ENCODE data around the gene GTF2H1.
"Not testable (repeated sequence)": the region's sequence is repeated elsewhere in the genome, so short reads cannot be mapped to it uniquely, and the experiment has no call there.

The GTF2H1 gene

GRCh38 chr11:18320617-18321016, 1.8 kb upstream of the GTF2H1 start:
- DNase-seq, result no peak

- DNase-seq, result no peak
These were observed 794 bp upstream of the GTF2H1 start for GRCh38 chr11:18321578-18321968.

- DNase-seq, result no peak
These were observed 627 bp downstream of the GTF2H1 start for GRCh38 chr11:18322818-18323570.

- DNase-seq, result not testable (repeated sequence)
These were observed 1.5 kb downstream of the GTF2H1 start for GRCh38 chr11:18323881-18324280.

DNA sequence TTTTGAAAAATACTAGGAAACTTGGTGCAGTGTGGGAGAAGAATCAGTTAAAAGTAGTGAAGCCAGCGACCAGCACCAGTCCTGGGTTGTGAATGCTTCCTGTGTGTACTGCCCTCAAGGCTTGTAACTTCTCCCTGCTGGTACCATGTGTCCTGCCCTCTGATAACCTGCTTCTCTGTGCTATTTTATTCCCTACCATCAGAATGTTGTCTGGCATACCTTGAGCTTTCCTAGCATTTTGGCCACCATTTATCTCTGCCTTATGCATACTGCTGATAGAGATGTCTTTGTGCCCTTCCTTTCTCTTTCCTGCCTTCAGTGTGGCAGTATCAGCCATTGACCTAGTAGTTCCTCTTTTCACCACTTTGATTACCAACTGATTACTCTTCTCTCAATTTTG, 2.0 kb downstream of the GTF2H1 start:
- no peak for DNase-seq

DNA sequence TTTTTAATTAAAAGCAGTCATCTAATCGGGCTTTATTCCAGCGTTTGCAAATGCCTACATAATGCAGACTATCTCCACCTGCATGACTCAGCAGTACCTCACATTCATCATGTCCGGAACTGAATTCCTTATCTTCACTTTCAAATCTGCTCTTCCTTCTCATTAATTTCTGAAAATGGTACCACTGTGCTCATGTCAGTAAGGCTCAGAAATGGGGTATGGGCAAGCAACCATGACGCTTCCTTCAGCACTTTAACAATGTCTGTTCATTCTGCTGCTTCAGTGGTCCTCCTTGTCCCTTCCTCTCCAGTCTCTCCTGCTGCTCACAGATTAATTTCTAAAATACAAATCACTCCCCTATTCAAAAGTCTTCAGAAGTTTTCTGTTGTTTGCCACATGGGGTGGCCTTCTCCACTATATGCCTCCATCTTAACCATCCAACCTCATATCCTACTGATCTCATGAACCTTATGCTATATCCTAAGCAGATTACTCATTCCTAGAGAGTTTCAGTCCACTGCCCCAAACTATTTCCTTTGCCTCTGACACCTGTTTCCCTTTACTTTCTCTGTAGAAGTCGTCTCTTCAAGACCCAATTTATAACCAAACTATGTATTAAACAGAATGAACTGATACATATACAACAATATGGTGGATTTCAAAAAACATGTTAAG, 7.0 kb downstream of the GTF2H1 start:
- no peak for DNase-seq

GRCh38 chr11:18330921-18331320, 8.6 kb downstream of the GTF2H1 start:
- DNase-seq, result no peak

GRCh38 chr11:18332302-18332701, 9.9 kb downstream of the GTF2H1 start:
- DNase-seq, result peak in 1 of 2 donors; percentile 7

DNA sequence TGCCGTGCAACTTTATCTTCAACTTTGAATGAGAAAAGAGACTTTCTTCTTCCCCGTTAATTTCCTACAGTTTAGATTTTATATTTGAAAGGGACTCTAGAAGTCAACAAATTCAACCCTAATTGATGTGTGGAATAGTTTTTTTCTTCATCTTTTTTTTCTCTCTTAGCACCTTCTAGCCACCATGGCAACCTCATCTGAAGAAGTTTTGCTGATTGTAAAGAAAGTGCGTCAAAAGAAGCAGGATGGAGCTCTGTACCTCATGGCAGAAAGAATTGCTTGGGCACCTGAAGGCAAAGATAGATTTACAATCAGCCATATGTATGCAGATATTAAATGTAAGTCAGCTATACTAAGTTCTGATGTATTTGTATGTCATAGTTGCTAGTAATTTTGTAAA, 10.5 kb downstream of the GTF2H1 start:
- no peak for DNase-seq

DNA sequence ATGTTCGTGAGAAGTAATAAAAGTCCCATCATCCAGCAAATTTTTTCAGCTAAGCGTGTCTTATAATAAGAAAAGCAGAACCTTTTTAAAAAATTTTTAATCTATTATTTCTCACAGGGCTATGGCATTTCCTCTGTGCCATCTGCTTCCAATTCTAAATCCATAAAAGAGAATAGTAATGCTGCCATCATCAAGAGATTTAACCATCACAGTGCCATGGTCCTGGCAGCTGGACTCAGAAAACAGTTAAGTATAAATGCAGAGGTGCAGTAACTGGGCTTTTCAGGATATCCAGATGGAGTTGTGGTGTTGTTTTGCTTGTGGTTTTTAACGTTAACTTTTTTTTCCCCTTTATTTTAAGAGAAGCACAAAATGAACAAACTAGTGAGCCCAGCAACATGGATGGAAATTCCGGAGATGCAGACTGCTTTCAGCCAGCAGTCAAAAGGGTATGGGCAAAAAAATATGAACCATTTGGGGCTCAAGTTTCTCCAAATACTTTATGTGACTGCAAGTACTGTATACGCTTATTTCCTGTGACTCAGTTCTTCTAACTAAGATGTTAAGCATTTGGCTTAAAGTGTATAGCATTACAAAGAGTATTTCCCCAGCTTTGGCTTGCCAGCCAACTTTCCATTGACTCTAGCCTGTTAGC, 25.2 kb downstream of the GTF2H1 start:
- no peak for DNase-seq

DNA sequence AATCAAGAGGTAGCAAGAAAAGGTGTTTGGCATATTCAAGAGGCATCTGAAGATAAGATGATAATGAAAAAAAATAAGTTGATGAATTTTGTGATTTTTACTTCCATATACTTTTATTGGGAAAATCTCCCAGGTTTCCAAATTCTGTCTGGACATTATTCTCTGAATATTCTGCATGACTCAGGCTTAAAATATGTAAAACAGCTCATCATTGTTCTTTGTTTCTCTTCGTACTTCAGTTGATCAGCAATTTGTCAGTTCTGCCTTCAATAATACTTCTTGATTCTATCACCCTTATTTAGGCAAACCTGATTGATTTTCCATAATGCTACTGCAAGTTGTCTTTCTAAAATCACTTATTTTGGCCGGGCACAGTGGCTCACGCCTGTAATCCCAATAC, 30.2 kb downstream of the GTF2H1 start:
- no peak for DNase-seq

DNA sequence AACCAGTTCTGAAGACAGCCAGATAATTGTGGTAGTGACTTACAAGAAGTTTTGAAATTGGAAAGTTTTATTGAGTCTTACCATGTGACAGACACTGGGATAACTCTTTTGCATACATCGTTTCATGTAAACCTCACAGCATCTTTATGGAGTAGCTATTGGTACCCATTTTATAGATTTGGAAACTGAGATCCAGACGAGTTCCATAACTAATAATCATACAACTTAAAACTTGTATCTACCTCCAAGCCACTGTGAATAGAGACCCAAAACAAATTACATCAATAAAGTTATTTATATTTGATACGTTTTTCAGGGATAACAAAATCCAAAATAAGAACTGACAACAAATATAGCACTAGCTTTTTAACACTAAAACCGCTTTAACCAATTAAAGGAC, 36.3 kb downstream of the GTF2H1 start:
- DNase-seq, result no peak

DNA sequence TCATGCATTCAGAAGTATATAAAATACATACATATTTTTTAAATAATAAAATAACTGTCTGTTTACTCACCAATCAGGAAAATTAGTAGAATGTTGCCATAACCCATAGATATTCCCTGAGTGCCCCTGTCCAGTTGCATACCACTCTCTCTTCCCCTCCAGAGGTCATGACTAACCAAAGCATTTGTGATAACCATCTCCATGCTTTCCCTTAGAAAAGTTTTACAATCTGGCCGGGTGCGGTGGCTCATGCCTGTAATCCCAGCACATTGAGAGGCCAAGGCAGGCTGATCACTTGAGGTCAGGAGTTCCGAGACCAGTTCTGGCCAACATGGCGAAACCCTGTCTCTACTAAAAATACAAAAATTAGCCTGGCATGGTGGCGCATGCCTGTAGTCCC, 38.8 kb downstream of the GTF2H1 start:
- DNase-seq, result no peak

- no peak for DNase-seq
These were observed 42.2 kb downstream of the GTF2H1 start for GRCh38 chr11:18364495-18365073.

DNA sequence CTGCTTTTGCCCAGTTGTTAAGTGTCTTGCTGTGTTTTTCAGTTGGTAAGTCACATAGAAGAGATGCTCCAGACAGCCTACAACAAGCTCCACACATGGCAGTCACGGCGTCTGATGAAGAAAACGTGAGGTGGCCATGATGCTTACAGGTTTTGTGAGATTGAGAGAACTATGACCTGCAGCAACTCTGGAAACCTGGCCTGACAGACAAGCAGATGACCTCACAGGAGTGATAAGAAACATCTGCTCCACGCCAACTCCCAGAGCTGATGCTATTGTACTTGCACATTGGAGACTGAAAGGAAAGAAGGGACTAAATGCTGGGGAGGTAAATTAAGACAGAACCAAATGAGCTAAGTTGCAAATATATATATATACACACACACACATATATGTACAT, 43.4 kb downstream of the GTF2H1 start:
- DNase-seq, result no peak

DNA sequence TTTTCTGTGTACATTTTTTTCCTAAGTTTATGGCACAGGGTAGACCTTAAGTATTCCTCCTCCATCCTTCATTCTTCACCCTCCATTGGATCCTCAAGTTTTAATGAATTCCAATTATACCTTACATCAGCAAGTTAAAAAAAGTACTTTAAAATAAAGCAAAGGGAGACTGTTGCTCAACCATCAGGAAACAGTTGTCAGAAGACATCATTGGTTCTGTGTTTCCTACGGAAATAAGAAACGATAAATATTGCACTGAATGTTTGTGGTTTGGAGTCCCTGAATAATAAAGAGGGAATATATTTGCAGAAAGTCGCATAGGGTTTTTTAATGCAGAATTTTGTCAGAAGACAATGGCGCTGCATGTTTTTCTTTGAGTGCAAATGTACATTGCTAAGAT, 43.9 kb downstream of the GTF2H1 start:
- DNase-seq, result no peak

GRCh38 chr11:18367431-18367830, 45.1 kb downstream of the GTF2H1 start:
- DNase-seq, result no peak

DNA sequence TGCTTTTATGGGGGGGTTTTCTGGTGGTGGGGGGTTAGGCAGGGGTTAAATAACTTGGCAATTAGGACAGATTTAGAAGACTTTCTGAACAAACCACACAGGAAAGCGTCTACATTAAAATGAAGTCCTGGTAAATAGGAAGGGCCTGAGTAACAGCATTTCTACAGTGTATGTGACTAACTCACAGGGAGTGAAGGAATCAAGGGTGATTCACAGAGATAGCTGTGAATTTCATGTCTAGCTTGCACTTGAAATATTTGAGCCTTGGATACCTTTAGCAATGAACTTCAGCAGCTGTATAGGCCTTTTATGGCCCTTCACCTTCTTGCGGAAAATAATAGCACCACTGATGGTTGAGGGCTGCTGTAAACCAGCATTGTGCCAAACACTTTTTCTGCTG, 45.9 kb downstream of the GTF2H1 start:
- DNase-seq, result no peak

DNA sequence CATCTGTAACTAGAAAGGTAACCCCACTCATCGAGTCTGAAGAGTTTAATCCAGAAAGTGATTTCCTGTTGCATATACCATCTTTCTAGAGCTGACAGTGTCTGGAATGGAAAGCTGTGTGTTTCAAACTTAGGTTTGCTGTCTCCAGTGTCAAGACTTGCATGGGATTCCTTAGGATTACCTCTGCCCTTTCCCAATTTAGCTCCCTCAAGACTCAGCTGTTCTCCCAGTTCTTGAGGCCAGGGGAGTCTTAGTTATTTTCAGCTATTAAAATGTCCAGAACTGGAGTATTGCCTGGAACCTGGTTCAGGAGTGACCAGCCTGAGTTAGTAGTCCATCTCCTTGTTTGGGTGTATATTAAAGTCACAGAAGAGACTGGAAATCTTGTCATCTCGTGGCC, 47.0 kb downstream of the GTF2H1 start:
- DNase-seq, result no peak

DNA sequence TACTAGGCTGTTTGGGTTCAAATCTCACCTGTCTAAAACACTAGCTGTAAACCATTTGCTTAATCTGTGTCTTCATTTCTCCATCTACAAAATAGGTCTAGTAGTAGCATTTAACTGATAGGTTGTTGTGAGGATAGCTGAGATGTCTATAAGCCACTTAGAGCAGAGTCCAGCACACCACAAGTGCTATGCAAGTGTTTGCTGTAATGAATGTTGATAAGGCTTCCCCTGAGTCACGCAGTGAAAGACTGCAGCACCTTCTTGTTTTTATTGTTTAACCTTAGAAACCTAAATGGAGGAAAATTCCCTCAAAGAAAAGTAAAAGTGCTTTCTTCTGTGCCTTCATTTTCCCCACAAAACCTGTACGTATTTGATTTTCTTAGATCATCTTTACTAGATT, 48.9 kb downstream of the GTF2H1 start:
- no peak for DNase-seq

- DNase-seq, result no peak
These were observed 49.8 kb downstream of the GTF2H1 start for GRCh38 chr11:18372201-18372600.

DNA sequence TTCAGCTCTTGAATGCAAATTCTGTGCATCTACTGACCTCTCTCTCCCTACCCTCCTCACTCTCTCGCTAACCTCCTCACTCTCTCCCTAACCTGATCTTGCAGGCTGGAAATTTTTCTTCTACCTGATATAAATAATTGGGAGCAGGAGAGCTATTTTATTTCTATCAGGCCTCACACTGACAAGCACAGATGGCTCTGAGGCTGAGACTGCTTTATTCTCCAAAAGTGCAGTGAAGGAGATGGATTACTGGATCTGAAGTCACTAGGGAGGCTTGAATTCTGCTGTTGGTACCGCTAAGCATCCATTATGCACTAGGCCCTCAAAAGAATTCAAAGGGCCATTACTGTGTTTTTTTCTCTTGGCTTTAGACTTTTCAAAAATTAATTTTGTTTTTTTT, 52.6 kb downstream of the GTF2H1 start:
- no peak for DNase-seq

DNA sequence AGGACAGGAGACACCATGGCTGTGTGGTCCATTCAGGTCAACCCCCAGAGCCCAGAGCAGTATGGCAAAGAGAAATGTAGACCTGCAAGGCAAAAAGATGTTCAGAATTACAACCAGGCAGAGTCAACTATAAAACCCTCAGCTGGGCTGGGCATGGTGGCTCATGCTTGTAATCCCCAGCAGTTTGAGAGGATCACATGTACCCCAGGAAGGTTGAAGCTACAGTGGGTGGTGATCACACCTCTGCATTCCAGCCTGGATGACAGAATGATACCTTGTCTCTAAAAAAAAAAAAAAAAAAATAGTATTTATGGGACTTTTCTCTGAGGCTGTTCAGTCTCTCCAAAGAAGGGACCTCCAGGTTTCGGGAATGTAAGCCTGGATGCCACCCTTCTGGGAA, 53.6 kb downstream of the GTF2H1 start:
- DNase-seq, result no peak

DNA sequence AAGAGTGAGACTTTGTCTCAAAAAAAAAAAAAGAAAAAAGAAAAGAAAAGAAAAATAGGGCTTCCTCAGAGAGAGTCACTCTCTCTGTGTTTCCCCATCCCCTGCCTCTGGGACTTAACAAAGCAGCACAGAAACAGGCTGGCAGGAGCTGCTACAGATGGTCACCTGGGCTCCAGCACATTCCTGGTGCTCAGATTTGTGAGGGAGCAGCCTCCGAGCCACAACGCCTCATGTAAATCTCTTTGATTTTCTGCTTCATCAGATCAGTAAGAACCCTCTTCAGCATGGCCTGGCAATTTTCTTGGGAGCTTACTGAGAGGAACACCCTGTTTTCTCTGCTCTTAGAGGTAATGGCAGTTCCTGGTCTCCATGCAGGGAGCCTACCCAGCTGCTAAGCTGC, 56.8 kb downstream of the GTF2H1 start:
- no peak for DNase-seq
